RWPE1 (cell line): ENCODE results near the gene IFFO2.

ENCODE experiments used
- CTCF ChIA-PET: fragments of 350-600 bp; sonication (Branson Sonifier 250); formaldehyde crosslinking; extraction: SDS; loops from one replicate; lab custom pipeline; 2021; lab: Yijun Ruan, JAX
- POLR2A ChIA-PET: fragments of 400-600 bp; formaldehyde crosslinking; extraction: SDS; loops from one replicate; lab custom pipeline; 2020; ENCODE audit warnings: antibody characterized with exemption; ENCODE audit not compliant: low non-redundant PET; lab: Yijun Ruan, JAX
- DNase-seq: peaks from one replicate; pipeline ENCODE4 v3.0.0; 2012; ENCODE audit warnings: low spot score
- H3K27ac ChIP-seq: fragments of 450-650 bp; 2 replicates; pipeline ENCODE4 v1.5.1; 2017
- CTCF ChIP-seq: fragments of 450-650 bp; conservative IDR thresholded peaks from 2 replicates; pipeline ENCODE4 v1.5.1; 2017; ENCODE audit warnings: low read depth, mild to moderate bottlenecking

IFFO2 gene

DNA sequence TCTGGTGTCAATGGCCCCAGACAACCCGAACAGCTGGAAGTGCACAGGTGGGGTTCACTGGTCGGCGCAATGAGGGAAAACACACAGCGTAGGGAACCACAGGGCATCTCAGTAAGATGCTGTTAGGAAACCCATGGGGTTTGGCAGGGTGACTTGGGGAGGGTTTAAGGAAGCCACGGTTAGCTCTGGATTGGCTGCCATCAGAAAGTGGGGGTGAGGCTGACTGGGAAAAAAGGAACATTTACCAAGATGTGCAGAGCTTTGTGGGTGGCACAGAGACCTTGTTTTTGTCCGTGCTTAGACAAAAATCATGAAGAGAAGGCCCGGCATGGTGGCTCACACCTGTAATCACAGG lies 65.1 kb downstream of the IFFO2 start:
- ChIA-PET POLR2A (no interaction called here), CTCF (interaction anchor here (0.6 to 0.9 kb wide), 2 partner anchors 16 to 706 kb away, joined by 3 read pairs; no protein-coding TSS in a partner anchor)
- peak overlapping the region; percentile 20; the same call in 1 of the 2 replicates for H3K27ac ChIP-seq
- TF ChIP-seq CTCF, result no peak
- DNase-seq, result no peak

DNA sequence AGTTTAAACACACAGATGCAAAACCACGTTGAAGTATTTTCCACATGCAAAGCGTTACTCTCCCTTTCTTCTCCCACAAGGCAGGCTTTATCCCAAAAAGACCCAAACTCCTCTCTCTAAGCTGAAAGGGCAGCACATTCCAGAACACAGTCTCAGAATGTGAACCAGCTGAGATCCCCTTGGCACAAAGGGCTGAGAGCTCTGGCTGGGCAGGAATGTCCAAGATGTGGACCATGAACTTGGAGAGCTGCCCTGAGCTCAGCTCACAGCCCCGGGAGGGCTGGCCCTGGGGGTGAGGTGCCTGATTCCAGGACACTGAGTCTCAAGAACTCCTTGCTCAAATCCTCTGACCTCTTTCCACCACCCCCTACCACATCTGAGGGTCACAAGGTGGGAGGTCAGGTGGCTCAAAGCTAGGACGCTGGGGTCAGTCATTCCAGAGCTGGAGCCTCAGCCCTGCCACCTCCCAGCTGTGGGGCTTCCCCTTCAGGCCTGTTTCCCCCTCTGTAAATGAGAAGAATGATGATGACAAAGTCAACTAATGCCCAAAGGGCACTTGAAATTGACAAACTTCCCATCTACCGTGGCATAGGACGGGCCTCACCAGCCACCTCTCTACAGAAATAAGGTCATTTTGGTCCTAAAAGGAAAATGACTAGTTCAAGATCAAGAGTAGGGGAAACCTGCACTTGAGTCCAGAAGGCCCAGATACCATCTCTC lies 65.6 kb downstream of the IFFO2 start:
- ChIA-PET POLR2A (no interaction called here), CTCF (interaction anchor here (0.6 to 0.9 kb wide), 2 partner anchors 16 to 707 kb away, joined by 3 read pairs; no protein-coding TSS in a partner anchor)
- DNase-seq, result no peak
- H3K27ac ChIP-seq, result peak overlapping the region; percentile 20; the same call in 1 of the 2 replicates
- no peak for TF ChIP-seq CTCF

- no peak for TF ChIP-seq CTCF
- ChIA-PET POLR2A (interaction anchor here (1.6 kb wide), 1 partner anchor 17 kb away, joined by 6 read pairs; the partner anchor contains the start of gene ALDH4A1), CTCF (interaction anchor here (0.6 to 3.3 kb wide), 3 partner anchors 14 to 304 kb away, joined by 3 to 15 read pairs (median 3); no protein-coding TSS in a partner anchor)
- H3K27ac ChIP-seq, result peak overlapping the region; percentile 91
- peak; percentile 81 for DNase-seq
These were observed 70.5 kb downstream of the IFFO2 start for GRCh38 chr1:18886003-18886335.

DNA sequence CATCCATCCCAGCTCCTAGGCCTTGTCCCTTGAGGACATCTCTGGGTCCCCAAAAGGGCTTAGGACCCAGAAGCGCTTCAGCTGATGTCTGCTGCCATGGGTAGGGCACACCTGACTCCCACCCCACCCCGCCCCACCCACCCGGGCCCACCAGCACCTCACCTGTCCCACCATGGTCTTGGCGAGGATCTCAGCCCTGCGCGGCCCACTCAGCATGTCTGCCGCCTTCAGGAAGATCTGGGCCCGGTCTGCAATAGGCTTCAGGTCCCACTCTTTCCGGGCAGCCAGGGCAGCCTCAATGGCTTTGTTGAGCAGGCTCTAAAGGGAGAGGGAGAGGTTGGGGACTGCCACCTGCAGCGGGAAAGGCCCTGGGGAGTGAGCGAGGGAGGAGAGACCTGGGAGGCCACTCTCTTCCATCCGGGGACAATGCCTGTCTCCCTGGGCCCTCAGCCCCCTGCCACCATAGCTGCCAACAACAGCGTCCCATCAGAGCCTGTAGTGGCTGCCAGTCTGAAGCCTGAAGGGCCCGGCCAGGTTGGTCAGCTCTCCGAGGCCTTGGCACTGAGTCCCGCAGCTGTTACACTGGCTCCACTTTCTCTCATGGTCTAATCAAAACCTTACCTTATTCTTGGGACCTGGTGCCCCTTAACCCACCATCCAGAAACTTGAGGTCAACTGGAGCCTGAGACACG lies 71.0 kb downstream of the IFFO2 start:
- no peak for DNase-seq
- POLR2A ChIA-PET, result interaction anchor here (1.6 kb wide), 1 partner anchor 17 kb away, joined by 6 read pairs; the partner anchor contains the start of gene ALDH4A1
- peak overlapping the region; percentile 91 for H3K27ac ChIP-seq
- CTCF ChIA-PET, result interaction anchor here (0.6 to 3.3 kb wide), 5 partner anchors 15 to 304 kb away, joined by 3 to 15 read pairs (median 3); no protein-coding TSS in a partner anchor
- TF ChIP-seq CTCF, result no peak

DNA sequence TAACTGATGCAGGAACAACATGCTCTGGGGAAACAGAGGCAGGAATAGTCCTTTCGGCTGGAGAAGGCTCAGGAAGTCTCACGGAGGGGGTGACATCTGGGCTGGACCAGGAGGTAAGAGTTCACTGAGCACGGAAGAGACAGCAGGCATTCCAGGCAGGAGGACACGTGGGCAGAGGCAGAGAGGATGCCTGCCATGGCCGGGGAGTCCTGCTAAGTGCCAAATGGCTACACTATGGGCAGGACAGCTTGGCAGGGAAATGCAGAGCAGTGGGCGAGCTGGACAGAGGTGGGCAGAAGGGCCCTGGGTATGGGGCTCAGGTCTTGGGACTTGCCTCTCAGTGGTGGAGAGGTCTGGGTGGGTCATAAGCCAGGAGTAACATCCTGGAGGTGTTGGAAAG lies 71.7 kb downstream of the IFFO2 start:
- DNase-seq, result no peak
- H3K27ac ChIP-seq, result peak overlapping the region; percentile 91
- no peak for TF ChIP-seq CTCF
- ChIA-PET POLR2A (no interaction called here), CTCF (interaction anchor here (0.6 to 3.3 kb wide), 18 partner anchors 8 to 355 kb away, joined by 3 to 15 read pairs (median 4); no protein-coding TSS in a partner anchor)

GRCh38 chr1:18884419-18884717 lies 72.1 kb downstream of the IFFO2 start:
- peak overlapping the region; percentile 91 for H3K27ac ChIP-seq
- TF ChIP-seq CTCF, result peak; percentile 59
- POLR2A ChIA-PET, result no interaction called here
- CTCF ChIA-PET, result interaction anchor here (0.6 to 3.3 kb wide), 19 partner anchors 9 to 355 kb away, joined by 3 to 15 read pairs (median 4); no protein-coding TSS in a partner anchor
- DNase-seq, result no peak
